ENCODE results near the gene GET3. TPM values are rescaled to one million over a fixed set of nuclear protein-coding genes. Genes with fewer than 3 reads are reported as not detected.

Gene GET3
- total RNA-seq, 1 donor from 2014 or later, result 59.9 TPM

DNA sequence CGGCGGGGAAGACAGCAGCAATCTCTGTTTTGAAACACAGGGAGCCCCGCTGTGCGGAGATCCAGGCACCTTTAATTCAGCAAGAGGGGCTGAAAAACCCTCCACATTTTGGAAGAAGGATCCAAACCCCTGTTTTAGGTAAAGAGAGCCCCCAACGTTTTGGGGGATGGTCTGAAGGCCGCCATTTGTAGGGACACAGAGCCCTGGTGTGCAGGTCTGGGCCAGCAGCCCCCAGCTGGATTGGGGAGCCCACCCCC is 41.5 kb downstream of the GET3 start:
- Histone ChIP-seq H3K27ac (peak overlapping the region; percentile 94), H3K4me3 (peak overlapping the region; percentile 56 to 85), H3K27me3 (no peaks in the 10 kb centered on the region), H3K4me1 (peaks cover 57% of the 10 kb centered on the region), H3K9me3 (no peaks in the 10 kb centered on the region), H3K36me3 (no peaks in the 10 kb centered on the region)
- DNase-seq (ENCODE audit: extremely low spot score in 2 of 2), result no peak
- intact Hi-C loops (cut with DNase I), result loop anchor here (1.0 kb wide), 1 partner anchor 17 kb away; no protein-coding TSS in a partner anchor
- TF ChIP-seq POLR2A (IDR thresholded peaks at IDR 0.05), result no peak
- TF ChIP-seq POLR2AphosphoS5 (IDR thresholded peaks at IDR 0.05; ENCODE audit: insufficient read depth in 1 of 2, low read depth in 1 of 2), result no peak
- TF ChIP-seq, protein P1, sequence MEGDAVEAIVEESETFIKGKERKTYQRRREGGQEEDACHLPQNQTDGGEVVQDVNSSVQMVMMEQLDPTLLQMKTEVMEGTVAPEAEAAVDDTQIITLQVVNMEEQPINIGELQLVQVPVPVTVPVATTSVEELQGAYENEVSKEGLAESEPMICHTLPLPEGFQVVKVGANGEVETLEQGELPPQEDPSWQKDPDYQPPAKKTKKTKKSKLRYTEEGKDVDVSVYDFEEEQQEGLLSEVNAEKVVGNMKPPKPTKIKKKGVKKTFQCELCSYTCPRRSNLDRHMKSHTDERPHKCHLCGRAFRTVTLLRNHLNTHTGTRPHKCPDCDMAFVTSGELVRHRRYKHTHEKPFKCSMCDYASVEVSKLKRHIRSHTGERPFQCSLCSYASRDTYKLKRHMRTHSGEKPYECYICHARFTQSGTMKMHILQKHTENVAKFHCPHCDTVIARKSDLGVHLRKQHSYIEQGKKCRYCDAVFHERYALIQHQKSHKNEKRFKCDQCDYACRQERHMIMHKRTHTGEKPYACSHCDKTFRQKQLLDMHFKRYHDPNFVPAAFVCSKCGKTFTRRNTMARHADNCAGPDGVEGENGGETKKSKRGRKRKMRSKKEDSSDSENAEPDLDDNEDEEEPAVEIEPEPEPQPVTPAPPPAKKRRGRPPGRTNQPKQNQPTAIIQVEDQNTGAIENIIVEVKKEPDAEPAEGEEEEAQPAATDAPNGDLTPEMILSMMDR (IDR thresholded peaks at IDR 0.05), result no peak

DNA sequence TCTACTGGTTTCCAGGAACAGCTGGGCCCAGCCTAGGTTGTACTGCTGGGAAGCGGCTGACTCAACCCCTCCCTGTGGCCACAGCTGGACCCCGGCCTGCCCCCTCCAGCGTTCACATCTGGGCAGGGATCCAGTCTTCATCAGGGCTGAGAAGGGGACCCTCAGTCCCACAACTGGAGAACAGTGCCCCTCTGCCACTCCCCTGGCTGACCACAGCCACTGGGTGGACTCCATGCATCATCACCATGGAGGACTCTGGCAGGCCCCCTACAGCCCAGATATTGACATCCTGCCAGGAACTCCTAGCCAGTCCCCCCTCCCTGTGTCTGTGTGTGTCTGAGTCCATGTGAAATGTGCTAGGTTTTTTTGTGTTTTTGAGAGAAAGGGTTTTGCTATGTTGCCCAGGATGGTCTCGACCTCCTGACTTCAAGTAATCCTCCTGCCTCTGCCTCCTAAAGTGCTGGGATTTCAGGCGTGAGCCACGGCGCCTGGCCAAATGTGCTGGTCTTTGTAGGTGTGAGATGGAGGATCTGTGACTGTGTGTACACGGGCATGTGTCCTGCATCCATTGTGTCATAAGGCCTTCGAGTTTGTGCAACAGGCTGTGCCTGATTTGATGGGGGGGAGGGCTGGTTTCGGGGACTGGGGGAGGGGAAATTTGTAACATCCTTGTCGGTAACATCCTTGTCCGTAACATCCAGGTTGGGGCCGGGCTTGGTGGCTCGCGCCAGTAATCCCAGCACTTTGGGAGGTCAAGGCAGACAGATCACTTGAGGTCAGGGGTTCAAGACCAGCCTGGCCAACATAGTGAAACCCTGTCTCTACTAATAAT is 42.1 kb downstream of the GET3 start:
- intact Hi-C loops (cut with DNase I), result no loop called here
- Histone ChIP-seq H3K4me3 (peak overlapping the region; percentile 56 to 85), H3K27ac (peak overlapping the region; percentile 94), H3K36me3 (no peaks in the 10 kb centered on the region), H3K4me1 (peaks cover 62% of the 10 kb centered on the region), H3K9me3 (no peaks in the 10 kb centered on the region), H3K27me3 (no peaks in the 10 kb centered on the region)
- no peak for DNase-seq (ENCODE audit: extremely low spot score in 2 of 2)
- TF ChIP-seq POLR2A (IDR thresholded peaks at IDR 0.05) (no peak), POLR2AphosphoS5 (IDR thresholded peaks at IDR 0.05; ENCODE audit: insufficient read depth in 1 of 2, low read depth in 1 of 2) (peak in 1 of 2 donors; percentile 52)

GRCh38 chr19:12782174-12782423 is 44.8 kb downstream of the GET3 start:
- H3K27ac ChIP-seq, result peak overlapping the region; percentile 97
- no peak for TF ChIP-seq POLR2A (IDR thresholded peaks at IDR 0.05)
- TF ChIP-seq, protein P1 (IDR thresholded peaks at IDR 0.05), result no peak
- peak in 1 of 2 donors; percentile 16 for TF ChIP-seq POLR2AphosphoS5 (IDR thresholded peaks at IDR 0.05; ENCODE audit: insufficient read depth in 1 of 2, low read depth in 1 of 2)
- H3K36me3 ChIP-seq, result no peaks in the 10 kb centered on the region
- peak overlapping the region; percentile 45 to 59 for H3K4me3 ChIP-seq
- peaks cover 73% of the 10 kb centered on the region for H3K4me1 ChIP-seq
- H3K27me3 ChIP-seq, result no peaks in the 10 kb centered on the region
- intact Hi-C loops (cut with DNase I), result no loop called here
- H3K9me3 ChIP-seq, result no peaks in the 10 kb centered on the region
- no peak for DNase-seq (ENCODE audit: extremely low spot score in 2 of 2)

DNA sequence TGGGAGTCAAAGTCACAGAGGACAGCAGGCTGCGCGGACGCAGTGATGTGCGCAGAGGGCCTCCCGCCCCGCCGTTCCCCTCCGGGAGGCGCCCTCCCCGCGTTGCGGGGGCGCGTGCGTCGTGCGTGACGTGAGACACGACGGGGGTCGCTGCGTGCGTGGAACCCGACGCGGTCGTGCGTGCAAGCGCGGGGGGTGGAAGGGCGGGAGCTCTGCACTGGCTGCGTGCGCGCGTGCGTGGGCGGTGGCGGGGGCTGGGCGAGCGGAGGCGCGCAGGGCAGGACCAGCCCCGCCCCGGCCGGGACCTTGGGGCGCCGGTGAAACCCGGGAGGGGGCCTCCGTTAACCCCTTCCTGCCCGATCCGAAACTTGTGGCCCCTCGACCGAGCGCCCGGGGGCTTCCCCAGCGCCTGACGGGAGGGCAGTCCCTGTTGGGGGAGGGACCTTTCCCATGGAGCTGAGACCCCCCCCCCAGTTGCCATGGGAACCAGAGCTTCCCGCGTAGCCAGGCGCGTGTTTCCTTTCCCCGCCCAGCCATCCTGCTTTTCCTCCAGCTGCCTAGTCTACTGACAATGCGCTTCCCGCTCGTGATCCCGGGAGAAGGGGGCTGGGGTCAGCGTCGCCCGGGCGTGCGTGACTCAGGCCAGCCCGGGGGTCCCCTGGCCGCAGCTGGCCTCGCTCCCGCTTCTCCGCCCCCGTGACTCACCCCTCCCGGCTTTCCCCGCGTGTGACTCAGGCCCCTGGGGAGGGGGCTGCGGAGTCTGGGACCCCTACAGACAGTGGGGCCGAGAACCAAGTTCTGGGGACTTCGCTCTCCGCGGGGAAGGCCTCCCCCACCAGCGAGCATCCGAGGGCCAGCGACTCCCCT is 45.4 kb downstream of the GET3 start:
- Histone ChIP-seq H3K4me1 (peaks cover 75% of the 10 kb centered on the region), H3K36me3 (no peaks in the 10 kb centered on the region), H3K9me3 (no peaks in the 10 kb centered on the region), H3K27ac (peak overlapping the region; percentile 97), H3K4me3 (peak overlapping the region; percentile 45 to 59), H3K27me3 (no peaks in the 10 kb centered on the region)
- TF ChIP-seq POLR2A (IDR thresholded peaks at IDR 0.05) (peak in 1 of 2 donors; percentile 56), POLR2AphosphoS5 (IDR thresholded peaks at IDR 0.05; ENCODE audit: insufficient read depth in 1 of 2, low read depth in 1 of 2) (peak; percentile 21 to 85)
- TF ChIP-seq, protein P1 (IDR thresholded peaks at IDR 0.05), result no peak
- intact Hi-C loops (cut with DNase I), result no loop called here
- DNase-seq (ENCODE audit: extremely low spot score in 2 of 2), result no peak

DNA sequence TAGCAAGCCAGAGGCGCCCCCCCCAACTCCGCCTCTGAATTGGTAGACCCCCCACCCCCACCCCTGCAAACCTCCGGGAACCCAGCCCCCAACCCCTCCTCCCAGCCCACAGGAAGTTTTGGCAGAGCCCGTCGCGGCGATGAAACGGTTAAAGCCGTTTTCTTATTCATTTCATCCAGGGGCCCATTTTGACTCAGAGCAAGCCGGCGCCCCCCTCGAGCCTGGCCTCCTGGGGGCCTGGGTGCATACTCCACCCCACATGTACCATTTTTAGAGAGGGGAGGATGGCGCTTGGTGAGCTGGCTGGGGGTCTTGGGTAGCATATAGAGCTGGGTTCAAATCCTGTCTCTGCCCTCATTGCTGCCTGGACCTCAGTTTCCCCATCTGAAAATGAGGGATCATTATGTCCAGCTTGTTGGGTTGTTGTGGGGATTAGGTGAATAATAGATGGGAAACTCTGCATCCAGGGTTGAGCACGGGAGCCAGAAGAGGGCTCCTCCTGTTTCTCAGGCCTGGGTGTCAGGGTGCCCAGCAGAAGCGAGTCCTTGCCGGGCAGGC is 46.1 kb downstream of the GET3 start:
- peak overlapping the region; percentile 45 to 59 for H3K4me3 ChIP-seq

More for the DNA sequence above, 46.1 kb downstream of the GET3 start:
- no peaks in the 10 kb centered on the region for H3K9me3 ChIP-seq
- no peaks in the 10 kb centered on the region for H3K27me3 ChIP-seq
- intact Hi-C loops (cut with DNase I), result no loop called here
- TF ChIP-seq POLR2AphosphoS5 (IDR thresholded peaks at IDR 0.05; ENCODE audit: insufficient read depth in 1 of 2, low read depth in 1 of 2) (no peak), POLR2A (IDR thresholded peaks at IDR 0.05) (no peak)
- TF ChIP-seq, protein P1 (IDR thresholded peaks at IDR 0.05), result no peak
- peaks cover 76% of the 10 kb centered on the region for H3K4me1 ChIP-seq
- no peak for DNase-seq (ENCODE audit: extremely low spot score in 2 of 2)
- no peaks in the 10 kb centered on the region for H3K36me3 ChIP-seq
- peak overlapping the region; percentile 97 for H3K27ac ChIP-seq
